ENCODE measurements around the gene IGF2BP1. TPM values are rescaled to one million over a fixed set of nuclear protein-coding genes. Genes with fewer than 3 reads are reported as not detected.
"Not testable (repeated sequence)": the region's sequence is repeated elsewhere in the genome, so short reads cannot be mapped to it uniquely, and the experiment has no call there.

IGF2BP1 gene
- total RNA-seq, 1 experiment from 2014 or later, result 434 TPM

GRCh38 chr17:49024523-49024922 is 27.3 kb downstream of the IGF2BP1 start:
- H2BK20ac ChIP-seq (ENCODE audit: low read depth, low read length, poor library complexity, severe bottlenecking), result no peak overlapping the region
- peaks cover 32% of the 10 kb centered on the region for H3K4me1 ChIP-seq (ENCODE audit: insufficient read depth, low read length)
- H4K91ac ChIP-seq (ENCODE audit: insufficient read length, low read depth, low read length), result no peak overlapping the region
- no peak overlapping the region for H3K18ac ChIP-seq (ENCODE audit: insufficient read length, low read depth, low read length)
- H3K79me2 ChIP-seq (ENCODE audit: insufficient read depth, low read length), result peaks cover 25% of the 10 kb centered on the region
- H3K23me2 ChIP-seq (ENCODE audit: insufficient read length, low read depth, low read length, poor library complexity, severe bottlenecking), result peaks cover 4% of the 10 kb centered on the region
- no peak overlapping the region for H3K27ac ChIP-seq (ENCODE audit: insufficient read length, low read depth, low read length)
- TF ChIP-seq CTCF (conservative IDR thresholded peaks at IDR 0.05), result no peak
- no peak overlapping the region for H4K8ac ChIP-seq (replicated peaks; ENCODE audit: insufficient read length, low read depth, low read length)
- no peaks in the 10 kb centered on the region for H3K9me3 Mint-ChIP-seq
- H3K36me3 Mint-ChIP-seq (ENCODE audit: insufficient read depth in 1 of 3, low read depth in 3 of 3), result peaks cover 47 to 69% (median 63%) of the 10 kb centered on the region in 3 experiments
- no peak overlapping the region for H3K4ac ChIP-seq (ENCODE audit: low read depth, low read length)
- no peaks in the 10 kb centered on the region for H4K20me1 ChIP-seq (ENCODE audit: control insufficient read depth, insufficient read depth, insufficient read length)
- no peak overlapping the region for H2AK5ac ChIP-seq (ENCODE audit: insufficient read length, low read length)
- H3K27me3 ChIP-seq (ENCODE audit: insufficient read depth, low read length), result no peaks in the 10 kb centered on the region
- H2BK120ac ChIP-seq (ENCODE audit: low read depth, low read length, poor library complexity, severe bottlenecking), result no peak overlapping the region
- H3K9me3 ChIP-seq (ENCODE audit: control insufficient read depth, low read depth, low read length), result no peaks in the 10 kb centered on the region
- WGBS (ENCODE audit: extremely low coverage, insufficient read length, low lambda C conversion rate), result no CpG with 5 or more reads among the region's 3 CpGs
- no peak for DNase-seq
- H2BK15ac ChIP-seq (ENCODE audit: low read depth, low read length), result no peak overlapping the region
- H3K4me1 Mint-ChIP-seq, result peaks cover 43 to 53% of the 10 kb centered on the region in 2 experiments
- H3K56ac ChIP-seq (ENCODE audit: insufficient read length, low read depth, low read length), result no peak overlapping the region
- peak overlapping the region in 2 of 3 experiments; percentile 82; a peak in 3 of 7 replicates for H3K27ac Mint-ChIP-seq
- no peak overlapping the region for H2BK12ac ChIP-seq (ENCODE audit: insufficient read length, low read depth, low read length)
- H3T11ph ChIP-seq (ENCODE audit: low read length), result no peak overlapping the region
- no peak overlapping the region for H2BK5ac ChIP-seq (ENCODE audit: insufficient read length, low read length)
- H3K27me3 Mint-ChIP-seq (ENCODE audit: low read depth), result no peaks in the 10 kb centered on the region
- H4K5ac ChIP-seq (ENCODE audit: insufficient read length, low read depth, low read length), result no peak overlapping the region
- H3K79me1 ChIP-seq (ENCODE audit: insufficient read depth, low read depth, low read length, poor library complexity, severe bottlenecking), result peaks cover 14% of the 10 kb centered on the region
- no peak overlapping the region; a peak in 1 of 5 replicates for H3K4me3 Mint-ChIP-seq
- no peak overlapping the region for H3K4me2 ChIP-seq (ENCODE audit: insufficient read depth, insufficient read length, low read length)
- H3K14ac ChIP-seq (ENCODE audit: insufficient read depth, low read length), result no peak overlapping the region
- H2AFZ ChIP-seq (ENCODE audit: low read length), result no peak overlapping the region
- no peak overlapping the region for H3K9ac ChIP-seq (ENCODE audit: extremely low read depth, insufficient read length, low read length)
- H3K23ac ChIP-seq (ENCODE audit: insufficient read length, low read depth, low read length), result no peak overlapping the region

GRCh38 chr17:49026447-49026846 is 29.3 kb downstream of the IGF2BP1 start:
- not testable (repeated sequence) for H3K23ac ChIP-seq (ENCODE audit: insufficient read length, low read depth, low read length); H3K27ac ChIP-seq (ENCODE audit: insufficient read length, low read depth, low read length); H3T11ph ChIP-seq (ENCODE audit: low read length); H2AFZ ChIP-seq (ENCODE audit: low read length); H4K5ac ChIP-seq (ENCODE audit: insufficient read length, low read depth, low read length); H2BK120ac ChIP-seq (ENCODE audit: low read depth, low read length, poor library complexity, severe bottlenecking); H3K23me2 ChIP-seq (ENCODE audit: insufficient read length, low read depth, low read length, poor library complexity, severe bottlenecking); H3K9ac ChIP-seq (ENCODE audit: extremely low read depth, insufficient read length, low read length); H2AK5ac ChIP-seq (ENCODE audit: insufficient read length, low read length); H4K8ac ChIP-seq (replicated peaks; ENCODE audit: insufficient read length, low read depth, low read length); H4K91ac ChIP-seq (ENCODE audit: insufficient read length, low read depth, low read length); H4K20me1 ChIP-seq (ENCODE audit: control insufficient read depth, insufficient read depth, insufficient read length); H3K4me2 ChIP-seq (ENCODE audit: insufficient read depth, insufficient read length, low read length); H3K4ac ChIP-seq (ENCODE audit: low read depth, low read length); H3K14ac ChIP-seq (ENCODE audit: insufficient read depth, low read length); H3K18ac ChIP-seq (ENCODE audit: insufficient read length, low read depth, low read length); H2BK15ac ChIP-seq (ENCODE audit: low read depth, low read length); DNase-seq; H3K27me3 Mint-ChIP-seq (ENCODE audit: low read depth); H3K27me3 ChIP-seq (ENCODE audit: insufficient read depth, low read length); H3K56ac ChIP-seq (ENCODE audit: insufficient read length, low read depth, low read length); H3K9me3 ChIP-seq (ENCODE audit: control insufficient read depth, low read depth, low read length); H2BK20ac ChIP-seq (ENCODE audit: low read depth, low read length, poor library complexity, severe bottlenecking); H2BK12ac ChIP-seq (ENCODE audit: insufficient read length, low read depth, low read length); H3K9me3 Mint-ChIP-seq; H2BK5ac ChIP-seq (ENCODE audit: insufficient read length, low read length)
- peaks cover 19% of the 10 kb centered on the region for H3K4me1 ChIP-seq (ENCODE audit: insufficient read depth, low read length)
- Mint-ChIP-seq H3K27ac (peak overlapping the region in 2 of 3 experiments; percentile 92 to 96; a peak in 3 of 7 replicates), H3K4me1 (peaks cover 35 to 43% of the 10 kb centered on the region in 2 experiments), H3K36me3 (ENCODE audit: insufficient read depth in 1 of 3, low read depth in 3 of 3) (peaks cover 47 to 81% (median 79%) of the 10 kb centered on the region in 3 experiments), H3K4me3 (peak overlapping the region in 1 of 2 experiments; percentile 60; a peak in 1 of 5 replicates)
- peaks cover 21% of the 10 kb centered on the region for H3K79me2 ChIP-seq (ENCODE audit: insufficient read depth, low read length)
- WGBS (ENCODE audit: extremely low coverage, insufficient read length, low lambda C conversion rate), result no CpG with 5 or more reads among the region's 4 CpGs
- H3K79me1 ChIP-seq (ENCODE audit: insufficient read depth, low read depth, low read length, poor library complexity, severe bottlenecking), result peaks cover 14% of the 10 kb centered on the region

All from H9 (cell line).